Measurements from ENCODE around the gene PTGR3.

PTGR3 gene

GRCh38 chr18:75234901-75235300 lies 26.0 kb upstream of the PTGR3 start:
- DNase-seq = no peak

GRCh38 chr18:75231053-75231406 lies 22.1 kb upstream of the PTGR3 start:
- DNase-seq = no peak

DNA sequence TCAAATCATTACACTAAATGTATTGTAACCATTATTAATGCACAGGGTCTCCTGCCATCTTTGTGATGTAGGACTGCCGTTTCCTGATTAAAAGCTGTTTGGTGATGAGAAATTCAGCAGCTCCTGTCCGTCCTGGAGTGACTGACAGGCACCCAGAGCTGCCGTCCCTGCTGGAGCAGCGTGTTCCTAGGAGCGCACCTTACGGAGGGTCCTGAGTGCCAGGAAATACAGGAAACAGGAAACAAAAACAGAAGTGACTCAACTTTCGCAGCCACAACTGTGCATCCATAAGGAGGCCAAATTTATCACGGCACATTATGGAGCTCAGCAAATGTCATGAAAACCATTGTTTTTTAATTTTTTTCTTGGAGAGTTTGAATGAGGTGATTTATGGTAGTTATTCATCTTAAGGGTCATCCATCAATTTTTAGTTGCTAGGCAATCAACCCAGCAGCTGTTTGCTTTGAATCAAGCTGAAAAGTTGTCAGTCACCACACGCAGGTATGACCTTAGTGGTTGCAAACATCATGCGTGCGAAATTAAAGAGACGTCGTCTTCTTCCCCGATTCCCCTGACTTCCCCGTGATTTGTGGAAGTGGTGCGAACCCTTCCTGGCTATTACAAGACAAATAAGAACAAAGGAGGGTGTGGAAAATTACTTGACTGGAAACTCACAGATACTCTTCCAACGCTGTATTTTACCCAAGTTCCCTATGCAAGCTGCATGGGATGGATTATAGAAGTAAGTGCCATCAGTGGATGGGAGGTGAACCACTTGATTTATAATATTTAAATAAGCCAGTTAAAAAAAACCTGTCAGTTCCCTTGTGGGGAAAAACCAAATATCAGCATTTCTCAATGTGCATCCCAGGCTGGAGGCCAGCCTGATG lies 21.5 kb upstream of the PTGR3 start:
- no peak for DNase-seq

DNA sequence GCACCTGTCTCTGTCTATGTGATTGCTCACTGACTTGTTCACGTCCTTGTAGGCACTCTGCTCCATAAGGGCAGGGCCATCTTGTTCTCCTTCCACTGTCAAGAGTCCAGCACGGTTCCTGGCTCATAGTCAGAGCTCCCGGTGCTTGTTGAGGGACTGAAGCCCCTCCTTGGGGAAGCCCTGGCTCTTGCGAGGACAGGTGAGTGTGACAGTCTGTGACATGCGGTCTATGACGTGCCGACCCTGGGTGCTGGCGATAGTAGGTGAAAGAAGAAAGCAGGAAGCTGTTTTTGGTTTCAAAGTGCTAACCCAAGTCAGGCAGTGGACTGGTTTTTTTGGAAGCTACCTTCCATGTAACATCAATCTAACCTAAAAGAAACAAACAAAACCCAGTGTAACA lies 20.5 kb upstream of the PTGR3 start:
- DNase-seq = no peak

DNA sequence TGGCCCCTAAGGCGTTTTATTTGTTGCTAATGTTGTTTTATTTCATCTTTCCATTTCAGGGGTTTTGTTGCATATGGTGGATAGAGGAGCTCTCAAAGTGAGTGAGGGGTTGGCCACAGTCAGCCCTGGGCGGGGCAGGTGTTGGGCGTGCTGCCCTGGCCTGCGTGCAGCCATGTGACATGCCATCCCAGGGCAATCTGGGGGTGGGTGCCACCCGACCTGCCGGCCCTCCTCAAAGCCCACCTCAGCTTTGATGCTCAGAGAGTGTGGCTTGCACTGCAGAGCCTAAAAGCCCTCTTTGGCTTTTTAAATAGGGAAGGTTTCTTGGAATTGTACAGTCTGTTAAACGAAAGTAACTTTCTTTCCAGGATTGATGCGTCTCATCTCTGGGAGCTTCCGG lies 20.0 kb upstream of the PTGR3 start:
- no peak for DNase-seq

DNA sequence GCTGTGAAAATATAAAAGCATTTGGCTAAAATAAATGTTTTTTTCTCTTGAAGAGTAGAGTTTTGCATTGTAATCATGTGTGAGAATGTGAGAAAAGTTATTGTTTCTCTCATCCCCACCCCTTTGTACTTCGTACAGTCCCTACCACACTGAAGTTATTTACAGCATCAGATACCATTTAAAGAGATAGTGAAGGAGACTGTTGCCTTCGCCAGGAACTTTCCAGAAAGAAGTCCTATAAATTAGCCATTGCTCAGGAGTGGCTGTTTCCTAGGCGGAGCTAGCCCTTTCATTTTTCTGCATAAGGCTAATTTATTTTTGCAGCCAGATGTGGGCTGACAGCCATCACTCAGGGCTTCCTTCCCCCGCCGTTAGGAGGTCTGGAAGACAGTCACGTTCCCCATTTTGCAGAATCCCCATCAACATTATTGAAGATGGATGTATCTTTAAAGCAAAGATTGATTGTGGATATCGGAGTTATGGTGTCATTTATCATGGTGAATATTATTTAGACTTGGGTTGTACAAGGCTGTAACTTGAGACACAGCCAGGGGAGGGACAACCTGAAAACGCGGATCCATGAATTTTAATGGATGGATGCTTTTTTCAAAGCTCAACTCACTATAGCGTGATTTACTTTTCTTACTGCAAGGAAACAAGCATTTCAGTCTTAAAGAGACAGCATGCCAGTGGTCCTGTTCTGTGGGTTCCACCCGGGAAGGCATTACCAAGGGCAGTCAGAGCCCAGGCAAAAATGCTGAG lies 18.8 kb upstream of the PTGR3 start:
- DNase-seq = no peak

- DNase-seq = no peak
Observed at GRCh38 chr18:75226956-75227316, 18.0 kb upstream of the PTGR3 start.

DNA sequence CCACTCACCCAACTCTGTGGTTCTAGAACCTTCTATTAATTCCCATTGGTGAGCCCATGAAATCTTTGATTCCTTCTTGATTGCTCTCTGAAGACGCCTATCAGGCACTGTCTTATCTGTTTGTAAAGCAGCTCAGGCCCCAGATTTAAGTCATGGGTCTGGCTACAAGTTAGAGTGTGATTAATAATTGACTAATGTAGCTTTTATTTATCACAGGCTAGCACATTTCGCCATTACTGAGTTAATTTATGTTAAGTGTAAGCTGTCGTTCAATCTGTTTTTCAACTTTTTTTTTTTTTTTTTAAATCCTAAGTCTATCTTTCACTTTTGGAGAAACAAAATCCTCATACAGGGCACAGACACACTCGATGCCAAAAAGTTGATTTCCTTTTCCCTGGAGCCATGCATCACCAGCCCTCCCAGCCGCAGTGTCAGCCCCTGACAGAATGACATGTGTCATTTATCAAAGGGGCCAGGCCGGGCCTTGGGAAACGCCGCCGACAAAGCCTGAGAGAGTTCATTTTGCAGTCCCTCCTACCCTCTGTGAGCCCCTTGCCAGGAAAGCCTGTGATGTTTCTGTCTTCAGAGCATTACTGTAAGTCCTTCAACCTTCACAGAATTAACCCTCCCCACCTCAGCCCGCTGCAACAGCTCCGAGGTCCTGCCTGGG lies 17.5 kb upstream of the PTGR3 start:
- no peak for DNase-seq

GRCh38 chr18:75223687-75224347 lies 14.9 kb upstream of the PTGR3 start:
- peak; percentile 85 for DNase-seq

DNA sequence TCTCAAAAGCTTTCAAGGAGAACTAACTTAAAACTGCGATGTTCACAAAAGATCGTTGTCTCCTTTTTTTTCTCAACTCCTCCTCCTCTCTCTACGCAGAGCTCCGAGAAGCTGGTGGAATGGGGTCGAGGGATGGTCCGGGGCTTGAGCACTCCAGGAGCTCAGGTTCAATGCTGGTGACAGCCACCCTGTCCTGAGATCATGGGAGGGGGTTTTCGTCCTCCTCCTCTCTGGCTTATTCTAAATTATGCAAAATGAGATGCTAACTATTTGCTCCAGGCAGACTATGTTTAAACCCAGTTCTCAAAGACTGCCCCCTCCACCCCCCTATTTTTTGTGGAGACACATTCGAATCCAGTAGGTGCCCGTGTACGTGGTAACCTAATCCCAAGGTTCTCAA lies 13.5 kb upstream of the PTGR3 start:
- DNase-seq = no peak

DNA sequence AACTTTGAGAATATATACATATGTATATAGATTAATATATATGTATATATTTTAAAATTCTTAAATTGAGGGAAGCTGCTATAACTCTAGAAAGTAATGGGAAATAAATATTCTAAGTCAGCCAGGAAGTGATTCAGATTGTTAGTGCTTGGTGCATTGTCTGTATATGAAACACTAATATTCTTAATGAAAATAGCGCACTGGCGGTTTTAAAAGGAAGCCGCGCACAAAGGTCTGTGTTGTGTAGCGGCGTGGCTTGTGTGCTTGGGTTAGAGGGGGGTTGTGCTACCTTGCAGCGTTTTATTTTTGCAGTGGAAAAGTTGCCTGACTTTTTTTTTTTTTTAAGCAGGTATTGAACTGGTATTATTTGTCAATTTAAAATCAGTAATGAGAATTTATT lies 13.0 kb upstream of the PTGR3 start:
- DNase-seq = no peak

DNA sequence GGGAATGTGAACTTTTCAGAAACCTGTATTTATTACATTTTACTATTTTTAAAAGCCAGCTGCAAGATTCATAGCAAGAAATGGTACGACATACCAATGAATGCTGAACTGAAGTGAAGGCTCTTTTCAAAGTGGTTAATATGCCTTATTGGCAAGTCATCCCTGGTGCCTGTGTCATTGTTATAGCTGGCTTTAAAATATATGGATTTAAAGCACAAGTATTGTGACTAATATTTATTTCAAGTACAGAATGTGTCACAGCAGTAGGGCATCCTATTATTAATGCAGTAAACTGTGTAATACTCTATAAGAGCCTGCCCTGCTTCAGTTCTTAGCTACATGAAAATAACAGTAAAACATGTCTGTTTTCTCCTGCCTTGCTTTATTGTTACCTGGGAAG lies 12.5 kb upstream of the PTGR3 start:
- no peak for DNase-seq

DNA sequence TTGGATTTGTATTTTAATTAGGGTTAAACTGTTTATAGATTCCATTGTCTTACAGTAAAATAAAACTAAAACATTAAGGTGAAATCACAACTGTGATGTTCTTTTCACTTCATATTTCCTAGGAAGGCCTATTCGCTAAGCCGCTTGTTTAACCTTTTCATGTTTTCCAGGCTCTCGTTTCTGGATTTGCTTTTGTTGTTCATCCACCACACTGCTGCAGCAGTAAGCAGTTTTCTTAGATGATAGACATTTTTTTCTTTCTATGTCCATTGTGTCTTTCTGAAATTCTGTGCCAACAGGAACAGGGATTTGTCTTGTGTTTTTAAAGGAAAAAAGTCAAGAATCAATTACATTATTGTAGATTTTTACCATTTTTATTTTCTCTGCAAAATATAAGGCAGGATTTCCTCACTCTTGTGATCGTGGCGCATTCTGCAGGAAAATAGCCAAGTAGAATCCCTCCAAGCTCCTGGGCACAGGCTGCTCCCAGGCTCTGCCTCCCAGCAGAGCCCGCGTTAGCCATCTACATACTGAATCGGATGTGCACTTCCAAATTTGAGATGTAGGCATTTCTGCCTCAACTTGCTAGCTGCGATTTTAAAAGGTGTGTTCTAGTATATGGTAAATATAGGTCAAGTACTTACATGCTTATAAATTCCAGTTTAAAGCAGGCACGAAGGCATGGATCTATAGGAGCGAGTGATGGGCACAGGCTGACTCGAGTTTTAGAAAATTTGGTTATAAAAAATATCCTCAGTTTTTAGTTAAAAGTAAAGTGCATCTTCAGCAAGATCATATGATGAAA lies 11.8 kb upstream of the PTGR3 start:
- DNase-seq = no peak

GRCh38 chr18:75219745-75220375 lies 10.9 kb upstream of the PTGR3 start:
- DNase-seq = no peak

- peak; percentile 90 for DNase-seq
Observed at GRCh38 chr18:75218065-75218923, 9.4 kb upstream of the PTGR3 start.

- DNase-seq = no peak
Observed at GRCh38 chr18:75216911-75217689, 8.2 kb upstream of the PTGR3 start.

DNA sequence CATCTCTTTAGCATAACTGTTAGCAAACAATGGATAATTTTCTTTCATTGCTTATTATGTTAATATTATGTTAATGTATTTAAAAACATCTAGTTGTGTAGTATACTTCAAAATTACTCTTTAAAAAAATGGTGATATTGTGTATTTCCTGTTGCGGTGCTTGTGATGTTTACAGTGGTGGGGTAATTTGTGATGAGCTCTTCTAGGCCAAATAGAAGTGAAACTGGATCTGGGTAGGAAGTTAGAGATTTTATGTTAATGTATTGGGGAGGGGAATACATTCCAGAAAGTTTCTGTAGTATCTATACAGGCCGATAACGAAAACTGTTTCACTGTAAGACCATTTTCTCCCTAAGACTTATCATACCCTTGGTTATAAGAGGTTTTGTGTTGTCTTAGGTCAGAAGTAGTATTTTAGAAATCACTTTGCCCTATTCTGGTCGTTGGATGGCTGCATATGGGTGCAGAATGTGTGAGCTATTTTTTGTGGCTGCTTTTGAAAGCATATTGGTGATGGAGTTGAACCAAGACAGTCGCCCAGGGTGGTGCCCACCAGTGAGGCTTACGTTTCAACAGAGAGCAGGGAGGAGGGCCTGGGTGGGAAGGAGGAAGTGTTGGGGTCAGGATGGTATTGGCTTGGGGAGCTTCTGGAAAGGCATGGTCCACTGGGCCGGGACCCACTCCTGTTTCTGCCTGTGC lies 7.4 kb upstream of the PTGR3 start:
- no peak for DNase-seq

- DNase-seq = no peak
Observed at GRCh38 chr18:75215663-75216062, 6.7 kb upstream of the PTGR3 start.

- DNase-seq = no peak
Observed at GRCh38 chr18:75214766-75215510, 6.0 kb upstream of the PTGR3 start.

Measured in NCI-H524 treated with DMSO at 0.1 percent for 48 hours (cell line).